Keratinocyte (primary cell): Measurements from ENCODE around the gene LHPP.

Source experiments
- CTCF ChIP-seq, 3 experiments: IDR thresholded peaks in 1 of 3; conservative IDR thresholded peaks in 1 of 3; optimal IDR thresholded peaks in 1 of 3; 2 replicates in 2 of 3; 3 replicates in 1 of 3; pipeline versions ENCODE3 to v1.5.1; 2011; ENCODE audit warnings: low read length in 3 of 3, mild to moderate bottlenecking in 3 of 3, moderate library complexity in 2 of 3, control low read depth in 1 of 3, inconsistent platforms in 1 of 3; ENCODE audit not compliant: insufficient read depth in 2 of 3; ENCODE audit errors: extremely low read depth in 1 of 3
- EZH2 ChIP-seq: IDR thresholded peaks from one replicate; pipeline ENCODE4 v1.6.1; 2012; ENCODE audit warnings: inconsistent platforms, mild to moderate bottlenecking, low read length, moderate library complexity

GRCh38 chr10:124568339-124568738, 106.7 kb downstream of the LHPP start:
- TF ChIP-seq EZH2: no peak
- TF ChIP-seq CTCF (optimal IDR thresholded peaks at IDR 0.05 in 1 of 3, IDR thresholded peaks at IDR 0.05 in 1 of 3, conservative IDR thresholded peaks at IDR 0.05 in 1 of 3; ENCODE audit: extremely low read depth in 1 of 3, insufficient read depth in 2 of 3, low read length in 3 of 3): no peak
